Stimulated activated CD8-positive, alpha-beta memory T cell treated with anti-CD3 and anti-CD28 coated beads, Interleukin-4, amount 100 ng/mL, for 24 hours (primary cell): ENCODE measurements around the gene NSFL1C.

ENCODE experiments used
- DNase-seq: peaks from one replicate; pipeline ENCODE4 v3.0.0-alpha.2; 2020; ENCODE audit warnings: low read depth

NSFL1C gene

DNA sequence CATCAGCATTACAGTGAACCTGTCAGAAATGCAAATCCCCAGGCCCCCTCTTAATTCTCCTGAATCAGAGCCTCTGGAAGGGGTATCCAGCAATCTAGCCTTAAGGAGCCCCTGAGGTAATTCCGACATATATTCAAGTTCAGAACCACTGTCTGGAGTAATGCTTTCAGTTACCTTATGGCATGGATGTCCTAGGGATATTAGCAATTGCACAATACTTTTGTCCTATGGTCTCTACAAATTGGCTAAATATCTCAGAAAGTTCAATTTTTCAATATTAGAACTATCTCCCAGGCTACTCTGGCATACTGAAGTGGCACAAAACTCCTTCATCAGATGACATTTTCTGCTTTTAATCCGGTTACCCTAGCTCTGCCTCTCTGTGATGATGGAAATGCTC is 6.4 kb downstream of the NSFL1C start:
- DNase-seq: no peak

DNA sequence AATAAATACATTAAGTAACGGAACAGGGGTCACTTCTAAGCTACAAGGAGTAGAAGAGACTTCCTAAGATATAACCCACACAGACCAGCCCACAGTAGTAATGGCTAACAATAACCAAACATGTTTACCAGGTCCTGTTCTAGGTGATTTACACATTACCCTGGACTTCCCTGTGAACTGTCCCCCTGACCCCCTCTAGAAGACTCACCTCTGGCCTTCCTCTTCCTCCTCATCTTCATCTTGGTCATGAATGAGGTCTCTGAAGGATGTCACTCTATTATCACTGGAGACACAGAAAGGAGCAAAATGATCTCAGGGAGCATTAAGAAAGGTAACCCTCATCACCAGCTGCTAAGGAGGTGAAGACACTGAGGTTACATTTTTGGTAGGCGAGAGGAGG is 8.7 kb downstream of the NSFL1C start:
- no peak for DNase-seq

DNA sequence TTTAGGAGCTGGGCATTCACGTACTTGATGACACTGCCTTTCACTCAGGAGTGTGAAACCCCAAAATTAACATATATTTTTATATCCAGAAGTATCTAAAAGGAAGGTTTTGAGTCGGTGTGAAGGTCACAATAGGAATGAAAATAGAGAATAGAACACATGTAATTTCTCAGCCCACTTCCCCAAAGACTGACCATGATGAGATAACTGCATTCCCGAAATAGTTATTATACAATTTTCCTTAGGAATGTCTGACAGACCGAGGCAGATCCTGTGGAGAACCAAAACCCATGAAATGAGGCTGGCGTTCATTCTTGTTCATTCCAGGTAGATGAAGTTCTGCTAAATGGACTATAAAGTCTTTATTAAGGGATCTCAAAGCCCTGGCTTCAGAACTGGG is 10.3 kb downstream of the NSFL1C start:
- no peak for DNase-seq

DNA sequence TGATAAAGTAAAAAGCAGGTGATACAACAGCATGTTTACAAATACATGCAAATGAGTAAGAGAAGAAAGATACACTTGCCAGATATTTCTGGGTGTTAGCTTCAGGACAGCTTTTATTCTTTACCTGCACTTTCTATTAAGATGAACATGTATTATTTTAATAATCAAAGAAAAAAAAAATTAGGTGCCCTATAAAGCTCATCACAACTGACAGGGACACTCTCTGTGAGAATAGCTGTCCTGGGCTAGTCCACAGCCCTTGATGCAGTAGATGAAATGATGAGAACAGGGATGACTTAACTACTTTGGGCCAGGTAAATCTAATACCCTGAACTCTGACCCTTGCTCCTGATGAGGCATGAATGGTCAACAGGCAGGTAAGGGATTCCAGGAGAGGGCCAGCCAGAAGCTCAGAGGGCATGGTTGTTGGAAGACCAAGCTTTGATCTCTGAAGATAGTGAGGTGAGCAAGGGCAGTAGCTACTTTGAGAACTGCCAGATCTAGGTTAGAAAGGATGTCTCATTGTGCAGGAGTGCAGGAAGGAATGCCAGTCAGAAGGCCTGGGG is 15.6 kb downstream of the NSFL1C start:
- DNase-seq: no peak

DNA sequence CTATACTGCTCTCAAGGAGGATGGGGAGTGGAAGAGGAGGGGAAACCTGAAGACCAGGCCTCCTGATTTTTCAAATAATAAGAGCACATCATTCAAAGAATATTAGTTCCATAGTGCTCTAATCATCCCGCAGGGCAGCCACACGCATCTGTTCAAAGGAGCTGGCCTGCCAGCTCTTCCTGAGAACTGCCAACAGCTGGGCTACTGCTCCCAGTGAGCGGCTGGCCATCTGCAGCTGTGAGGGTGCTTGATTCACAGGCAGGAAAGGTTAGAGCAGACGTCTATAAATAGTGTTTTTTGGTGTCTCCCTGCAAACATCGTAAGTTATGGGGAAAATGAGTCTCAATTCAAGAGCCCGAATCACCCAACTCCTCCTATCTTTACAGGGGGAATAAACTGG is 17.3 kb downstream of the NSFL1C start:
- no peak for DNase-seq

DNA sequence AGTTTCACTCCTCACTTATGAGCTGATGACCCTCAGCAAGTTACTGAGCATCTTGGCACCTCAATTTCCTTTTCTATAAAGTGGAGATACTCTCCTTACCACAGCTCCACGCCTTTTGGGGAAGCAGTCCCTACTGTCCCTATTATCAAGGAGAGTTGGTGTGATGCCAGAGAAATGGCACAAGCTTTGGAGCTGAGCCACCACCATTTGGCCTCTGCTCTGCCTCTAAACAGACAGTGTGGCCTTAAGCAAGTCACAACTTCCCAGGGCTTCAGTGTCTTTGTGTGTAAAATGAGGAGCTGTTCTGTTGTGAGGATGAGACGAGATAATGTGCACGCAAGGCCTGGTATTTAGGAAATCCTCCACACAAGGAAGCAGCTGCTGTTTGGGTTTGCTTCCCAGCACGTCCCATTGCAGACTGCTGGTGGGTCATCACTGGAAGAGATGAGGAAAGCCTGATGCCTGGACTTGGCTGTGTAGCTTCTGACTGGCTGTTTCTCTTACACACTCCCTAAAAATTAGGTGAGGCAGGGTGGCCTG is 18.5 kb downstream of the NSFL1C start:
- no peak for DNase-seq

DNA sequence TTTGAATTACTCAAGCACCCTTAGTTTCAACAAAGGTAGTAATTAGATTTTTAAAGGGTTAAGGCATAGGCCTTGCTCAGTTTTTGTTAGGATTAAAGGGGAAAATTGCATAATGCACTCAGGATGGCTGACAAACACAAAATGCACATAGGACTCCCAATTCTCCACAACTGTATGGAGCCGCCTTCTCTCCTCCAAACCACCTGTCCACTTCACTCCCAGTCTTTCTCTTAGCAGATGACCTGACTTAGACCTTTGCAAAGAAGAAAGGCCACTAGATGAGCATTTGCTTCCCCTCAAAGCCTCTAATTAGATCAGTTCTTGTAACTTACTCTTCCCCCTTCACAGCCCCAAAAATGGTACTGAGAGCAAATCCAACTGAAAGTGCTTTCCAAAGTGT is 20.1 kb downstream of the NSFL1C start:
- DNase-seq: no peak

DNA sequence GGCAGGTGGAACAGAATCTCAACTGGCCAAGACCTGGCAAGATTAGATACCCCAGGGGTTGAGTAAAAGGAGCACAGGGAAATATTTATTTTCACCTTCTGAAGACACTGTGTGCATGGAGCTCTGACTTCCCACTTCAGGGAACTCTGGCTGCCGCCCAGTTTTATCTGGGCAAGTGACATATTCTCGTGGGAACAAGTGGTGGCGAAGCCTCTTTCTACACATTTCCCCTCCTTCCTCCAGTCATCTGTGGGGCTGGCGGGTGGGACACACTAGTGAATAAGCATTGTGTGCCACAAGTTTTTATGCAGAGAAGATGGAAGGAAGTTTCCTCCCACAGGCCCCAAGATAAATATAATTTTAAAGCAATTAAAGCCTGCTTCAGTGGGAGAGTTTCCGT is 23.6 kb downstream of the NSFL1C start:
- DNase-seq: no peak

DNA sequence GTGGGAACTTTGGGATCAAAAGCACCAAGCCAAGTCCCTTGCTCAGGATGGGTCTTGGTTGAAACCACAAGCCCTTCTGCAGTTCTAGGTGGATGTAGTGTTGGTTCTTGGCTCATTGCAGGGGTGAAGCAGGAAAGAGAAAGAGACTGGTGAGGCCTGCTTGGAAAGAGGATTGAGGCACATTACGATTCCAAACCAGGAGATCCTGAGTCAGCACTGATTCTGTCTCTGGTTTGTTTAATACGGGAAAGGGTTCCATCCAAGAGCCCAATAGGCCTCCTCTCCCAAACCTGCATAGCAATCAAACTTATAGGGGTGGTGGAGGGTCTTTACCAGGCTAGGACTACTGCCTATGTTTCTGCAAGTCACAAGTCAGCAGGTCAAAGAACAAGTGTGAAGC is 24.3 kb downstream of the NSFL1C start:
- DNase-seq: no peak

DNA sequence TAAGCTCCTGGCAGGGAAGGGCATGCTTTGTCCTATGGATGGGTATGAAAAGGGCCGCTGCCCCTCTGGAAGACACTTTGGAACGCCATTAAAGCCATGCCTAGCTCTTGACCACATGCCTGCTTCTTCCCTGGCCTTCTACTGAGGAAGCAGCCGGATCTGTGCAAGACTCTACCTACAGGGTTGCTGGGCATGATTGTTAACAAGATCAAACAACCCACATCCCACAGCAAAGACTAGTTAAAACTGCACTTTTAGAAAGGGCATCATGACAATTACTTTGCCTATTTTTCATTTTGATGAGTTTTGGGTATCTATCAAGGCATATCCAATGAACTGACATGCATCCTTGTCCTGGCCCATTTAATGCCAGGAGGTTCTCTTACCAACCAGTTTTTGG is 25.5 kb downstream of the NSFL1C start:
- DNase-seq: no peak

DNA sequence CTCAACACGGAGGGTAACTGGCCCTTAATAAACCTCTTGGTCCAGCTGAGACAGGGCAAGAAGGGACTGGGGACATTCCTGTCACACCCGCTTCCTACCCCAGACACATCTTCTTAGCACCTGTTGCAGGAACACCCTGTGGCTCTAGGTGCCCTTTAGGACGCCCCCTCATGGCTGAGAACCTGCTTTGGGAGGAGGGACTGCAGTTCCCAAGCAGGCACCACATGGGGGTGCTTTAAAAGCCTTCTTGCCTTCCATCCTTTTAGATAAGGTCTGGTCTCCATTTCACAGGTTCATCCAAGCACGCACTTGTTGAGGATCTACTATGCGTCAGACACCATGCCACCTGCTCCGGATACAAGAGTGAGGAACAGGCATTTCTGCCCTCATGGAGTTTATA is 26.6 kb downstream of the NSFL1C start:
- DNase-seq: no peak

DNA sequence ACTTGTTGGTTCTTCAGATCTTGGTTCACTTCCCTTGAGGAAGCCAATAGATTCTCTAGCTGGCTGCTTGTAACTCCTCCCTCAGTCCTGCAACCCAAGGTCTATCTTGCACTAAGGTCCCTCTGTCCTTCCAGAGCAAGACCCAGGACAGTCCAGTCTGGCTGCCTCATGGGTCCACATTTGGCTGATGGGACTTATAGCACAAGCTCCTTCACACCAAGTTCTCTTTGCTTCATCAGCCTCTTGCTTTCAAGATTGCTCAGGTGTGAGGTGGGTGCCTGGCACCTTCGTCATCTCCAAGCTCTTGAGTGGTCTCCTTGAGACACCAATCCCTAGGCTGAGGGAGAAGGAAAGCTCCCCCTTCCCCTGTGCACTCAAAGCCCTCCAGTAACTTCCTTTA is 28.3 kb downstream of the NSFL1C start:
- DNase-seq: no peak

DNA sequence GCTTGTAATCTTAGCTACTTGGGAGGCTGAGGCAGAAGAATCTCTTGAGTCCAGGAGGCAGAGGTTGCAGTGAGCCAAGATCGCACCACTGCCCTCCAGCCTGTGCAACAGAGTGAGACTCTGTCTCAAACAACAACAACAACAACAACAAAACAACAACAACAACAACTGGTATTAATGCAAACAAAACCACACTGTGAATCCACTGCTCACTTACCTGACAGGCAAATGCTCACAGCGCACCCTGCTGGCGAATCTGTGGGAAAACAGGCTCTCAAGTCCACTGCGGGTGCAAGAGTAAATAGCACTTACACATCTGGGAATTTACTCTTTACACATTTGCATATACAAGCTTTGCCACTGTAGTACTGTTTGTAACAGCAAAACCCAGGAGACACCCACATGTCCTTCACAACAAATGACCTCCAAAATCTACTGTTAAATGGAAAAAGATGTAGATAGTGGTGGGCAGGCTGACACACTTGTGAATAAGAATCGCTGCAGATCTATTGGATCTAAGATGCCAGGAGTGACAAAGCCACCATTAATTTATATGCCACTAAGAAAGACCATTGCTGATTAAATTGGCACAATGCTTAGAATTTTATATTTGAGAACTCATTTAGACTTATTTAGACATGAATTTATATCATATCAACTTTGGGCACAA is 29.3 kb downstream of the NSFL1C start:
- DNase-seq: peak; percentile 62

DNA sequence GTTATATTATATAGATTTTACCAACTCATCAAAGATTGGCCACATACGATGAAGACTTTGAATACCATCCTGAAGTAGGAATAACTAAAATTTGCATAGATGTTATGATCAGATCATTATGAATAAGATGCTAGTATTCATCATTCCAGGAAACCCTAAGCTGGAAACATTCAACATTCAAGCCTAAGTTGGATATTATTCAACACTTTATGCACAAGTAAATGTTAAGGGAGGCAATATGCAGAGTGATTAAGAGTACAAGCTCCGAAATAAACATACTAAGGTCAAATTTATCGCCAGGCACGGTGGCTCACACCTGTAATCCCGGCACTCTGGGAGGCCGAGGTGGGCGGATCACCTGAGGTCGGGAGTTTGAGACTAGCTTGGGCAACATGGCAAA is 30.4 kb downstream of the NSFL1C start:
- DNase-seq: no peak

DNA sequence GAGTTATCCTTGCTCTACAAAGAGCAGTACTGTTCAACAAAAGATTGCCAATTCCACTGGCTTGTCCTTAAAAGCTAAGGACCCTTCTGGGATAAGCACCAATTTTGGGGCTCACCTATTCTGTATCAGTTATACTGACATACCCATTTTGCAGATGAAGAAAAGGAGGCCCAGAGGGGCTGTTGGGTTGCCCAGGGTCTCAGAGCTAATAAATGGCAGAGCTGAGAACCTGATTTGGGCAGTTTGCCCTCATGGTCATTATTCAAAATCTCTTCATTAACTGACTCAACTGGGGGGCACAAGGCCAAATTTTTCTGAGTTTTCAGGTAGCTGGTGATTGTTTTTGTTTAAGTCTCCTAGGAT is 31.3 kb downstream of the NSFL1C start:
- DNase-seq: no peak

DNA sequence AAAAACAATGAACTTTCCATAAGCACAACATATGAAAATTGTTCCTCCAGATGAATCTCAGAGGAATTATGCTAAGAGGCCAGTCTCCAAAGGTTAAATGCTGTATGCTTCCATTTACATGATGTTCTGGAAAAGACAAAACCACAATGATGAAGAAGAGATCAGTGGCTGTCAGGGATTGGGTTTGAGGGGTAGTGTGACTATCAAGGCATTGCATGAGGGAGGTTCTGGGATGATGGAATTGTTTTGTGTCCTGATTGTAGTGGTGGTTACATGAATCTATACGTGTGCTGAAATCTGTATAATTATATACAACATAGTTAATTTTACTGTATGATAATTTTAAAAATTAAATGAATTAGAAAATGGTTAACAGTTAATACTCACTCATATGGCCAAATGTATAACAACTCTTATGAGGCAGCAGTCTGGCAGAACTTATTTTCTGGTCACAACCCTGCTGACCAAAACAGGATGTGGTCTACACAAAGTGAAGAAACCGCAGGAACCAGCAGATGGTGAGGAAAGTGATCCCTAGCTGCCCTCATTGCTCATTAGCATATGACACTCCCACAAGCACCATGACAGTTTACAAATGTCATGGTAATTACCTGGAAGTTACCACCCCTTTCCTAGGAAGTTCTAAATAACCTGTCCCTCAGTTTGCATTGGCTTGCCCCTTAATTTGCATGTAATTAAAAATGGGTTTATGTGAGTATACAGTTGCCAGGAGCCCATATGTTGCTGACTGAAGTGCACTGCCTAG is 31.9 kb downstream of the NSFL1C start:
- DNase-seq: peak; percentile 22

DNA sequence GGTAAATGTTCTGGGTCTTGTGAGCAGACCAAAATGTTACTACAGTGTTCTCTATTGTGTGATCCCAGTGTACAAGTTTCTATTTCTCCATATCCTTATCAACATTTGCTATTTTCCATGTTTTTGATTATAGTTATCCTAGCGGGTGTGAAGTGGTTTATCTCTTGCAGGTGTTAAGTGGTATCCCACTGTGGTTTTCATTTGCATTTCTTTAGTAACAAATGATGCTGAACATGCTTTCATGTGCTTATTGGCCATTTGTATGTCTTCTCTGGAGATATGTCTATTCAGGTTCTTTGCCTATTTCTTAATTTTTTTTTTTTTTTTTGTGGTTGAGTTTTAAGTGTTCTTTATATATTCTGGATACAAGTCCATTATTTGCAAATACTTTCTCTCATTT is 35.5 kb downstream of the NSFL1C start:
- no peak for DNase-seq

DNA sequence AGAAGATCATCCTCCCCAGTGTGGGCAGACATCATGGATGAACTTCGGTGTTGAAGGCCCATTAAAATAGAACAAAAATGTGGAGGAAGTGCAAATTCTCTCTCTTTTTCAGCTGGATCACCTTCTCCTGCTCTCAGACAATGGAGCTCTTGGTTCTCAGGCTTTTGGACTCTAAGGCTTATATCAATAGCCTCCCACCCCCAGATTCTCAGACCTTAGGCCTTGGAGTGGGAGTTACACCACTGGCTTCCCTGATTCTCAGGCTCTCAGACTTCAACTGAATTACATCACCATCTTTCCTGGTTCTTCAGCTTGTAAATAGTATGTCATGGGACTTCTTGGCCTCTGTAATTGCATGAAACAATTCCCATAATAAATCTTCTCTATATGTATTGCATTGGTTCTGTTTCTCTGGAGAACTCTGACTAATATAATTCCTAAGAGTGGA is 36.6 kb downstream of the NSFL1C start:
- no peak for DNase-seq

DNA sequence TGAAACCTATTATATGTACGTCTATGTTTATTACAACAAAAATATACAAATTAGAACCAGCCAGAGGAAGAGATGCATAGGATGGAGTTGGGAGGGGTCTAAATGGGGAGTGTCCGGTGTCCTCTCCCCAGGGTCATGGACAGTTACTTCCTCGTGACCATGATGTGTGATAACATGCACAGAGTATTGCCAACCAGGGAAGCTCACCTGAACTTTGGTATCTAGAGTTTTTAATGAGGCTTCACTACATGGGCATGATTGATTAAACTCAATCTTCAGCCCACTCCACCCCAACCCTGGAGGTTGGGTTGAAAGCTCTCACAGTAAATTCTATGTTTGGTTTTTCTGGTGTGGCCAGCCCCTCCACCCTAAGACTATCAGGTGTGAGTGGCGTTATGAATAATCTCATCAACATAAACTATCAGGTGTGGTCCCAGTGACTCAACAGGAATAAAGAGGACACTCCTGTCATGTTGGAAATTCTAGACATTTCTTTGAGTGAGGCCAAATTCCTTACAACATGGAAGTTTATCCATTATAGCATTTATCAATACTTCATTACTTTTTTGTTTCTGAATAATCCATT is 37.4 kb downstream of the NSFL1C start:
- no peak for DNase-seq

DNA sequence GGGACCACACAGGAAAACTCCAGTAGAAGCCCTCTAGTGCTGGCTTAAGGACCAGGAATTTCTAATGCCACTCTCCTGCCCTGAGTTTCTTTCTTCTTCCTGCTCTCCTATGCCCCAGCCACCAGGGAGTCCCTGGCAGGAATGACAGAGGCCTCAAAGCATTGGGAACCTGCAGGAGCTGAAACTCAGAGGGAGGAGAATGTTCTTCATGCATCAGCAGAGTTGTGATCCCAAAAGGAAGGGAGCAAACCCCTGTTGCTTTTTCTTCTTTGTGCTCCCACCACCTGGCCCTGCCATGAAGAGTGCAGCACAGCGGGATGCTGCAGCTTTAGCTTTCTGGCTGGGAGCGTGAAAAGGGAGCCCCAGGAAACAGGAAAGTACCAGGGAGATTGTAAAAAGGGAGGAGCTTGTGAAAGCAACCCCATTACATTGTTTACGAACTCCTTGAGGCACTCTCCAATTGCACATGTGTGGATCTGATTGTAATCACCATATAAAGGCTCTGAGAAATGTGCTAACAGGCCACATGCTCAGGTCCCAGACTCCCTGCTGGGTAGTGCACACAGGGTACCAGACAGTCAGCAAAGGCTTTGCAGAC is 39.1 kb downstream of the NSFL1C start:
- no peak for DNase-seq

DNA sequence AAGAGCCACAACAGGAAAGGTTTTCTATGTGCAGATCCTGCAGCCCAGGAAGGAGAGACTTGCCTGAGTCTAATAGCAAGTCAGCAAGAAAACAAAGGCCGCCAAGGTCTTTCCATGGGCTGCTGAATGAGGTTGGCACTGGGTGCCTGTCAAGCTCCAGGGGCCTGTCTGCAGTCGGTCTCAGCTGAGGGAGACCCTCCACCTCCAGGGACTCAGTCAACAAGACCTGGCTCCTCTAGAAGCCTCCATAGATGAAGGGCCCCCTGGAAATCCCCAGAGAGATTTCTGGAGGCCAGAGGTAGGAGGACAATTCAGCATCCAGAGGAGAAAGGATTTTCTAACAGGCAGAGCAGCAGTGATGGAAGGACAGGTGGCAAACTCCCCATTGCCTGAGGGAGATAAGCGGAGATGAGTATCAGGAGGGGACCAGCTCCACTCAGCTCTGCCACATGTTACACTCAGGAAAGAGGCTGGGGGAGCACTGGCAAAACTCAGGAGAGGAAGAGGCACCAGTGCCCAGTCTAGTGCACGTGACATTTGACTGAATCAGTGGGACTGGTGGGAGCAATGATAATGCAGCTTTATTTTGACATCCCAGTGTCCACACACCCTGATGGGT is 40.3 kb downstream of the NSFL1C start:
- no peak for DNase-seq

DNA sequence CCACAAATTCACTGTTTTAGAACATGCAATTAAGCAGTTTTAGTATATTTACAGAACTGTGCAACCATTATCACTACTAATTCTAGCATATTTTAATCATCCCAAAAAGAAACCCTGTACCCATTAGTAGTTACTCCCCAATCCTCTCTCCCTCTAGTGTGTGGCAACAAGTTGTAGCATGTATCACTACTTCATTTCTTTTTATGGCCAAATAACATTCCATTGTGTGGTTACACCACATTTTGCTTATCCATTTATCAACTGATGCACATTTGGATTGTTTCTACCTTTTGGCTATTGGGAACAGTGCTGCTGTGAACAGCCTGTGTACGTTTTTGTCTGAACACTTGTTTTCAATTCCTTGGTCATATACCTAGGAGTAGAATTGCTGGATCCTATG is 42.3 kb downstream of the NSFL1C start:
- DNase-seq: no peak
